ENCODE results near the gene AKR1C1.

The AKR1C1 gene

GRCh38 chr10:4926400-4926799 is 36.8 kb upstream of the AKR1C1 start:
- no peak for TF ChIP-seq FOXM1 (IDR thresholded peaks at IDR 0.05; ENCODE audit: borderline replicate concordance, low read depth)
- TF ChIP-seq ZBTB7A (IDR thresholded peaks at IDR 0.05; ENCODE audit: low read depth) = no peak
- no peak for TF ChIP-seq EGR1 (IDR thresholded peaks at IDR 0.05)
- TF ChIP-seq CREB1 (IDR thresholded peaks at IDR 0.05; ENCODE audit: low read depth) = no peak
- no peak for TF ChIP-seq RAD21 (IDR thresholded peaks at IDR 0.05; ENCODE audit: low read depth)
- no peak for TF ChIP-seq EP300 (IDR thresholded peaks at IDR 0.05; ENCODE audit: borderline replicate concordance)
- no peak for TF ChIP-seq YY1 (IDR thresholded peaks at IDR 0.05; ENCODE audit: low read depth)
- no peak for TF ChIP-seq TAF1 (IDR thresholded peaks at IDR 0.05; ENCODE audit: low read depth)
- TF ChIP-seq CEBPB (IDR thresholded peaks at IDR 0.05) = no peak
- no peak for TF ChIP-seq TEAD4 (IDR thresholded peaks at IDR 0.05)
- no peak for TF ChIP-seq REST (IDR thresholded peaks at IDR 0.05; ENCODE audit: low read depth)
- TF ChIP-seq USF1 (IDR thresholded peaks at IDR 0.05) = no peak
- no peak for TF ChIP-seq NFIC (IDR thresholded peaks at IDR 0.05)
- TF ChIP-seq MAX (IDR thresholded peaks at IDR 0.05) = no peak

GRCh38 chr10:4931587-4931986 is 31.6 kb upstream of the AKR1C1 start:
- no peak for TF ChIP-seq USF1 (IDR thresholded peaks at IDR 0.05)
- TF ChIP-seq TCF12 (IDR thresholded peaks at IDR 0.05; ENCODE audit: low read depth) = no peak
- TF ChIP-seq MAX (IDR thresholded peaks at IDR 0.05) = no peak
- TF ChIP-seq EGR1 (IDR thresholded peaks at IDR 0.05) = no peak
- TF ChIP-seq TAF1 (IDR thresholded peaks at IDR 0.05; ENCODE audit: low read depth) = no peak

GRCh38 chr10:4934391-4934987 is 28.7 kb upstream of the AKR1C1 start:
- TF ChIP-seq RAD21 (IDR thresholded peaks at IDR 0.05; ENCODE audit: low read depth) = no peak
- no peak for TF ChIP-seq EGR1 (IDR thresholded peaks at IDR 0.05)
- no peak for TF ChIP-seq TAF1 (IDR thresholded peaks at IDR 0.05; ENCODE audit: low read depth)
- no peak for TF ChIP-seq FOXM1 (IDR thresholded peaks at IDR 0.05; ENCODE audit: borderline replicate concordance, low read depth)
- no peak for TF ChIP-seq MAX (IDR thresholded peaks at IDR 0.05)
- TF ChIP-seq TCF12 (IDR thresholded peaks at IDR 0.05; ENCODE audit: low read depth) = no peak
- TF ChIP-seq ZBTB7A (IDR thresholded peaks at IDR 0.05; ENCODE audit: low read depth) = no peak
- TF ChIP-seq REST (IDR thresholded peaks at IDR 0.05; ENCODE audit: low read depth) = no peak
- no peak for TF ChIP-seq CREB1 (IDR thresholded peaks at IDR 0.05; ENCODE audit: low read depth)

GRCh38 chr10:4937346-4937745 is 25.9 kb upstream of the AKR1C1 start:
- TF ChIP-seq TCF12 (IDR thresholded peaks at IDR 0.05; ENCODE audit: low read depth) (no peak), USF1 (IDR thresholded peaks at IDR 0.05) (no peak), CEBPB (IDR thresholded peaks at IDR 0.05) (no peak), RAD21 (IDR thresholded peaks at IDR 0.05; ENCODE audit: low read depth) (no peak), ZBTB7A (IDR thresholded peaks at IDR 0.05; ENCODE audit: low read depth) (no peak), TEAD4 (IDR thresholded peaks at IDR 0.05) (no peak)

GRCh38 chr10:4939224-4940072 is 23.8 kb upstream of the AKR1C1 start:
- TF ChIP-seq CEBPB (IDR thresholded peaks at IDR 0.05) (no peak), FOXM1 (IDR thresholded peaks at IDR 0.05; ENCODE audit: borderline replicate concordance, low read depth) (no peak), CREB1 (IDR thresholded peaks at IDR 0.05; ENCODE audit: low read depth) (no peak)

All from Ishikawa (cell line).